ENCODE results near the gene GPC3. TPM values are rescaled to one million over a fixed set of nuclear protein-coding genes. Genes with fewer than 3 reads are reported as not detected.
A peak's percentile ranks its signal among the peaks of the same experiment; 100 is the strongest.

GPC3 gene
- total and polyA plus RNA-seq, 2 experiments from 2014 or later, result 171 to 323 TPM

DNA sequence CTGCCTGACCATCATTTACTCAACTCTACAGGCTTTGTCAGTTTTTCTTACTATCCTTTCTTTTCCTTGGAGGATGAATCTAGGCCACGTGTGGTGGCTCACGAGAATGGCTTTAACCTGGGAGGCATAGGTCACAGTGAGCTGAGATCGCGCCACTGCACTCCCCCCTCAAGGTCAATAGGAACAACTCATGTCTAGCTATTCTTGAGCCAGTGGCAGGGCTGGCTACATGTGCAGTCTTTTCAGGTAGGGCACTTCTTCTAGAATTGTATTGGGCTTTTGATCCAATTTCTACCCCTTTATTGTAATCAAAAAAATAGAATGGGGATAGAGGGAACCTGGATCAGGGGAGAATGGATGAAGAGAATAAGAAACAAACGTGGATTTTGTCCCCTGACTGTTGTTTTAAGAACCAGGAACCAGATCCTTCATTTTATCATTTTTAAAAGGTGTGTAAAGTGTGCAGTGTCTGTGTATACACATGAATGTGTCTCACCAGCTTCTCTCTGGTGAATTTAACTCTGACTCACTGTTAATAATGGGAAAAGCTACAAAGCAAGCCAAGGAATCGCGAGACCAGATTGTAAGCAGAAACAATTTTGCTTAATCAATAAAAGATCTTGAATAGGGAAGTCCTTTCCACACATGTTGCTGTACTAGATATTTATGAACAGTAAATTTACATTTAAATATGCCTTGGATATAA lies 286.2 kb downstream of the GPC3 start:
- TF ChIP-seq CTCF (IDR thresholded peaks at IDR 0.05; ENCODE audit: low read depth, low read length), result no peak
- no peak overlapping the region for H3K27ac ChIP-seq
- peaks cover 15% of the 10 kb centered on the region for H3K4me1 ChIP-seq (ENCODE audit: low read depth)
- no peaks in the 10 kb centered on the region for H3K9me3 ChIP-seq (ENCODE audit: low read depth)
- no peak overlapping the region for H3K4me3 ChIP-seq
- H3K27me3 ChIP-seq, result no peaks in the 10 kb centered on the region
- DNase-seq (ENCODE audit: low read depth in 1 of 2, low spot score in 1 of 2), result no peak
- no peaks in the 10 kb centered on the region for H3K36me3 ChIP-seq

GRCh38 chrX:133698298-133698697 lies 287.1 kb downstream of the GPC3 start:
- no peaks in the 10 kb centered on the region for H3K36me3 ChIP-seq
- H3K27ac ChIP-seq, result no peak overlapping the region
- peaks cover 15% of the 10 kb centered on the region for H3K4me1 ChIP-seq (ENCODE audit: low read depth)
- no peaks in the 10 kb centered on the region for H3K9me3 ChIP-seq (ENCODE audit: low read depth)
- H3K27me3 ChIP-seq, result no peaks in the 10 kb centered on the region
- H3K4me3 ChIP-seq, result no peak overlapping the region
- TF ChIP-seq CTCF (IDR thresholded peaks at IDR 0.05; ENCODE audit: low read depth, low read length), result peak; percentile 30
- DNase-seq (ENCODE audit: low read depth in 1 of 2, low spot score in 1 of 2), result peak; percentile 19 to 44

DNA sequence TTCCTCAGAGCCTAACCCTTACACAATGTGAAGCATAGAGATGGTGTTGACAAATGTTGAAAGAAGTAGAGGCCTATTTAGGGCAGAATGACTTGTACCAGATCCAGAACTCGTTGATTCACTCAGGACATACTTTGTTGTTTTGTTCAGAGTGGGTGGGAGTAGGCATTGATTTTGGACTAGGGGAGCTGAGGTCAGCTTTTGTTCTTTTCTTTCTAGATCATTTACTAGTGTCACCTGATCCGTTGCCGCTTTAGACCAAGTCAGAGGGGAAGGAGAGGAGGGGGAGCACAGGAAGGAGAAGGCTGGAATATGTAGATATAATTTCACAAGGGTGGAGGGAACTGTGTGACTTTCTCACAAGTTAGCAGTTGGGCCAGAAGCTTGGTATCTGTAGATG lies 287.7 kb downstream of the GPC3 start:
- H3K27ac ChIP-seq, result no peak overlapping the region

DNA sequence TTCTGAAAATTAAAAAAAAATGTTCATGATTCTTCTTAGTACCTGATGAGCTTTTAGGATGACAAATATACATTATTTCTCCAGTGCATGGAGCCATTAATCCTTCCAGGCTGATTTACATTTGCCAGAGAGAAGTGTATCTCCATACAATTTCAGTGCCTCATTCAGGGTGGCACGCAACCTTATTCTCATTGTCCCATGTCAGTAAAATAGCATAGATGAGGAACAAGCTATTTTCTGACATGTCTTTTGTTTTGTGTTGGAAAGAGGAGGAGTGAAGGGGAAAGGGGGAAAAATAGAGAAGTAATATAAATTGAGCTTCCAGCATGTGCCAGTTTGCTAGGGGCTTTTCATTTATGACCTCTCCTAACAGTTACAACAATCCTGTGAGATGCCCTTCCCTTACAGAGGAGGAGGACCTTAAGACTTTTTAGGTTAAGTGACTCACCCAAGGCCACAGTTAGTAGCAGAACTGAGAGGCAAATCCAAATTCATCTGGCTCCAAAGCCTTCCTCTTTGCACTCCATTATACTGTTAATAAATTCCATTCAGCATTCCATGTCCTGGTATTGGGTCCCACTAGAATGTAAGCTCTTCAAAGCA lies 295.3 kb downstream of the GPC3 start:
- no peaks in the 10 kb centered on the region for H3K36me3 ChIP-seq
- H3K4me3 ChIP-seq, result no peak overlapping the region
- no peaks in the 10 kb centered on the region for H3K9me3 ChIP-seq (ENCODE audit: low read depth)
- TF ChIP-seq CTCF (IDR thresholded peaks at IDR 0.05; ENCODE audit: low read depth, low read length), result no peak
- no peaks in the 10 kb centered on the region for H3K27me3 ChIP-seq
- H3K4me1 ChIP-seq (ENCODE audit: low read depth), result no peaks in the 10 kb centered on the region
- H3K27ac ChIP-seq, result no peak overlapping the region
- DNase-seq (ENCODE audit: low read depth in 1 of 2, low spot score in 1 of 2), result no peak

More for the DNA sequence above, 287.7 kb downstream of the GPC3 start:
- Histone ChIP-seq H3K36me3 (no peaks in the 10 kb centered on the region), H3K9me3 (ENCODE audit: low read depth) (no peaks in the 10 kb centered on the region), H3K4me3 (no peak overlapping the region), H3K27me3 (no peaks in the 10 kb centered on the region), H3K4me1 (ENCODE audit: low read depth) (peaks cover 15% of the 10 kb centered on the region)
- peak in 1 of 2 donors; percentile 6 for DNase-seq (ENCODE audit: low read depth in 1 of 2, low spot score in 1 of 2)
- TF ChIP-seq CTCF (IDR thresholded peaks at IDR 0.05; ENCODE audit: low read depth, low read length), result no peak

- Histone ChIP-seq H3K36me3 (no peaks in the 10 kb centered on the region), H3K4me1 (ENCODE audit: low read depth) (no peaks in the 10 kb centered on the region), H3K27ac (no peak overlapping the region), H3K4me3 (no peak overlapping the region), H3K27me3 (no peaks in the 10 kb centered on the region), H3K9me3 (ENCODE audit: low read depth) (no peaks in the 10 kb centered on the region)
- peak in 1 of 2 donors; percentile 6 for DNase-seq (ENCODE audit: low read depth in 1 of 2, low spot score in 1 of 2)
- no peak for TF ChIP-seq CTCF (IDR thresholded peaks at IDR 0.05; ENCODE audit: low read depth, low read length)
These were observed 299.6 kb downstream of the GPC3 start for GRCh38 chrX:133685822-133686221.
